Right ventricle myocardium superior (tissue), 1 donor: ENCODE data around the gene HK3. TPM values are rescaled to one million over a fixed set of nuclear protein-coding genes. Genes with fewer than 3 reads are reported as not detected.

ENCODE experiments used
- ATAC-seq: fragments of 200-7000 bp; cut with Tn5 transposase; one replicate; pipeline ENCODE4 v1.9.1; 2020; ENCODE audit warnings: mild to moderate bottlenecking; ENCODE audit not compliant: poor library complexity
- DNase-seq: peaks from one replicate; pipeline ENCODE4 v3.0.0-alpha.2; 2020
- intact Hi-C: fragments of 100-400 bp; cut with DNase I; formaldehyde crosslinking; loops from one replicate; pipeline ENCODE4 v1.11.2; 2022
- total RNA-seq: library from RNA; stranded (reverse); fragmentation: NEBNext Ultra II Directional; extraction: Animal tissue kit (Norgen Biotek cat#: 25700); gene quantifications from one replicate; pipeline ENCODE4 v1.2.1, GENCODE V29; 2021
- donor health status: DM: no; HTN: yes; CAD: no; lungs with severe emphysema.

Gene HK3
- total RNA-seq, 1 donor from 2014 or later, result 7.2 TPM

DNA sequence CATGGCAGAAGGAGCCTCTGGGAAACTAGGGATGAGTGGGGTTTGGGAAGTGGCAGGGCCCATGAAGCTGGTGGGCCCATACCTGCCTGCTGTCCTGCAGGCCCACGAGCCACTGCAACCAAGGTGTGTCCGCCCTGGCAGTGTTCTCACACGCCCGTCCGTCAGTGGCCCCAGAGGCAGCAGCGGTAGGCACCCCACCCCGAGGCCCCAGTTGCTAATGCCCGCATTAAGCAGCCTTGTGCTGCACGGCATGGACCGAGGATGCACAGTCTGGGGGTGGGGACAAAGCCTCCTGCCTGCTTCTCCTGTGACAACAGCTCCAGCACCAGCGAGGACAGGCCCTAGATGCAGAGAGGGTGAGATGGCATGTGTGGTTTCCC lies 41.3 kb downstream of the HK3 start:
- ATAC-seq (no peak), DNase-seq (no peak)
- intact Hi-C loops, result no loop called here

DNA sequence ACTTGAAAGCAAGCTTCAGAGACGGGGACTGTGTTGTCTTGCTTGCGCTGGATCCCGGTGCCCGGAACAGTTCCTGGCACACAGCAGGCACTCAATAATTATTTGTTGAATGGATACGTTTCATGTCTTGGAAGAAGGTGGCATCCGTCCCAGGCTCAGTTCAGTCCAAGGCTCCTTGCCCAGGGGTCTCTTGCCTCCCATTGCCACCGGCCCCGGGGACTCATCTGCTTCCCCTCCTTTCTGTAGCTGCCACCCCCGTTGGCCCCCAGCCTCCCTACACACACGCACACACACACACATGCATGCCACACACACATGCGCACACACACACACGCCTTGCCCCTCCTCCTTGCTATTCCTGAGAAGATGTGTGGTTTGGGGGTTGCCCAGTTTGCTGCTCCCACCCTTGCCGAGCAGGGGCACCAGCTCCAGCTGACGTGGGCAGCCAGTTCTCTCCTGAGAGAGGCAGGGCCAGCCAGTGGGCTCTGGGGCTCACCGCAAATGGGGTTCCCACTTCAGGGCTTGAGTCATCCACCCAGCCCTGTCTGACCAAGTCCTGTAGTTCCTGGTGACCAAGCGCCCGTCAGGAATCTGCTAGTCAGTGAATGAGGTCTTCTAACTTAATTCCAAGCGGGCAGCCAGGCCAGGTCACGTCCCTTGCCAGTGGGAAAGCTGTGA lies 41.8 kb downstream of the HK3 start:
- no peak for ATAC-seq
- no peak for DNase-seq

DNA sequence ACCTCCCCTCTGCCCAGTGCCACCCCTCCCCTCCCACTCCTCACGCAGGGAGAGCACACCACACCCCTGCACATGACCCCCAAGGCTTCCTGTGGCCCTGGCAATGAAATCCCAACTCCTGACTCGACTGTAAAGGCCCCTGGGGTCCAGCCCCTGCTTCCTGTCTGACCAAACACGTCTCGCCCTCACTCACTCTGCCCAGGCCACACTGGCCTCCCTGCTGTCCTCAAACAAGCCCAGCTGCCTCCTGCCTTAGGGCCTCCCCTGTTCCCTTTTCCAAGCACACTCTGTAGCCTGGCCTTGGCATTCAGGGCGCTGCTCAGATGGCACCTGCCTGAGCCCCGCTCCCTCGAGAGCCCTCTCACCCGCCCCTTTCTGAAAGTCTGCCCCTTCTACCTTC lies 42.4 kb downstream of the HK3 start:
- ATAC-seq (no peak), DNase-seq (no peak)
- intact Hi-C loops, result no loop called here

More for the DNA sequence above, 41.8 kb downstream of the HK3 start:
- intact Hi-C loops, result no loop called here

DNA sequence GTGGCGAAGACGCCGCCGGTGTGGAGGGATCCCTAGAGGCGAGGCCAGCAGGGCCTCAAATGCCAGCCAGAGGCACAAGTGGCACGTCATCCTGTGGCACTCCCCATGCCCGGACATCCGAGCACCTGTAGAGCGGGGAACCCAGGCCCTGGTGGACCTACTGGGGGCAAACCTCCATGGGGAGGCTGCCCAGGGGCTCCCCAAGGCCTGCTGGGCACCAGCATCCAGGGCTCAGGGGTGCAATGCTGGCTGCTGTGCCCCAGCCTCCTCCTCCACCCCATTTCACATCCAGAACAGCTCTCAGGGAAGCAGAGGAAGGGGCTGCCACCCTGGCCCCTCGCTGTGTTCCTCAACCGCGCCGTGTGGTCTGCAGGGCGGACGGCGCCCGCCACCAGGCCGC lies 43.5 kb downstream of the HK3 start:
- DNase-seq (no peak), ATAC-seq (no peak)
- intact Hi-C loops, result no loop called here

DNA sequence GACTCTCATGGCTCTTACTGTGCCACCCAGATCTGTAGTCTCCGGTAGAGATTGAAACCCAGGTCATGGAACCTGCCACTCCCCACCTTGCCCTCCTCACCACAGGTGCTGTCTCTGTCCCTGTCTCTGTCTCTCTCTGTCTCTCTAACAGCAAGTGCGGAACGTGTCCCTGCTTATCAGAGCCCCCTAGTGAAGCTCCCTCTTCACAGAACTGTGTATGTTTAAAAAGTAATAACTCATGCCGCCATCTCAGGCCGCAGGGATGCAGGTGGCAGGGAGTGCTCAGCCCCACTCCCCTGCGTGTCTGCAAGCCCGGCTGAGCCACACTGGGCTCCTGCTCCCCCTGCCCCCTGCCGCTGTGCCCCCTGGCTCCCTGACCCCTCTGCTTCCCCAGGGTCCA lies 45.0 kb downstream of the HK3 start:
- ATAC-seq (no peak), DNase-seq (no peak)
- intact Hi-C loops, result no loop called here

DNA sequence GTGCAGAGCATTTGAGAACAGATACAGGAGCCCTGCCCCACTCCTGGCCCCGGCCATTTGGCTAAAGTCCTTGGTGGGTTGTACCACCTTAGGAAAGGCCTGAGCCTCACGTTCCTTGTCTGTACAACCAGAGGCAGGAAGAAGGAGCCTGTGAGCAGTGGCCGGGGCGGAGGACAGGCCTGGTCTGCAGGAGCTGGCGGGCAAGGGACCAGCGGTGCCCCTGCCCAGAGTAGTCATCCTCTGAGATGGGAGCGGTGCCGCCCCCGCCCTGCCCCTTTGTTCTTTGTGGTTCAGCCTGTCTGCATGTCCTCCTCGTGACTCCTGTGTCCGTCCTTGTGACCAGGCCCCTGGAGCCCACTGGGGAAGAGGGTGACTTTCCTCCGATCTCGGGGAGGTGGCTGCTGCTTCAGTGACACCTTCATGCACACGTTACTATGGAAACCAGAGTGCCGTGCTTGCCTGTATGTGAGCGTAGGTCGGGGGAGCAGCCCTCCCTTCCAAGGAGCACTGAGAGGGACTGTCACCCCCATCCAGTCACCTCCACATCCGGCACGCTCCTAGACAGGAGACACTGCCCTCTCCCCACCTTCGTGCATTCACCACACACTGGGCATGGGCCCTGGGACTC lies 45.9 kb downstream of the HK3 start:
- no peak for ATAC-seq
- no peak for DNase-seq
- intact Hi-C loops, result no loop called here

DNA sequence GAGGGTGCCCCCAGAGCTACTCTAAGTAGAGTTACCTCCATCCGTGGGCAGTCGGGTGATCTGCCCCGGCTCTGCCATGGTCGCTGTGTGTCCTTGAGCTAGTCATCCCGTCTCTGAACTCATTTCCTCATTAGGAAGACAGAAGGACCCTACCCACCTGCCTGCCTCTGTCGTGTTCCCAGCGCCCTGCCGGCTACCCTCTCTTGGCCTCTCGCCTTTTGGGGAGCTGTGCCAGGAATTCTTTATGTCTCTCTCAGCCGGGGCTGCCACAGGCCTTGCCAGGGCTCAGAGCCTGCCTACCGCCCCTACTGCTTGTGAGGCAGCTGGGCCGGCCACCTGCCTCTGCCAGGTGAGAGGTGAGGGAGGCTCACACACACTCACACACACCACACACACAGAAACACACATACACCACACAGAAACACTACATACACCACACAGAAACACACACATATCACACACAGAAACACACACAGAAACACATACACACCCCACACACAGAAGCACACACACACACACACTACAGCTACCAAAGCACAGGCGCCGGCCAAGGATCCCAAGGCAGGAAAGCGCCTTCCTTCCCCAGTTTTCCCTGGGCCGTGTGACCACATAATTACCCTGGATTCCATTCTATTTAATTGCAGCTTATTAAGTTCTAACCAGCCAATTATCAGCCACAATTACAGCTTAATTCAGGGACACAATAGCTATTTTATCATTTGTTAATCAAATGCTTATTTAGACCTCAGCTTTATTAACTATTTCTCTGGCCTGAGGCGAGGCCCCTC lies 47.1 kb downstream of the HK3 start:
- ATAC-seq, result peak; percentile 38
- no peak for DNase-seq
- intact Hi-C loops, result no loop called here

DNA sequence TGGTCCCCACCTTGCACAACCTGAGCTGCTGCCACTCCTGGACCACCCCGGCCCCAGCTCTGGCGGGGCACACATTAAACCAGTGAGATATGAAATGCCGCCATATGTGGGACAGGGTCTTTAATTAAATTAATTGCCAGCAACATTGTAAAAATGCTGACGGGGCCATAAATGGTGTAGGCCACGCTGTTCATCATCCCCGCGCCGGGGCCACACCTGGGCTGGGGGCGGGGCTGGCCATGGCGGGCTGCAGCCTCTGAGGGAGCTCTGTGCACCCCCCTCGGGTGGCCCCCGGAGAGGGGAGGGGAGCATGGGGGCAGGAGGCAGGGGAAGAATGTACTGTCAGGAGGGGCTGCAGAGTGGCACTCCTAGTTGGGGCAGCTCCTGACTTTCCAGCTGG lies 47.8 kb downstream of the HK3 start:
- ATAC-seq (no peak), DNase-seq (no peak)
- intact Hi-C loops, result no loop called here

DNA sequence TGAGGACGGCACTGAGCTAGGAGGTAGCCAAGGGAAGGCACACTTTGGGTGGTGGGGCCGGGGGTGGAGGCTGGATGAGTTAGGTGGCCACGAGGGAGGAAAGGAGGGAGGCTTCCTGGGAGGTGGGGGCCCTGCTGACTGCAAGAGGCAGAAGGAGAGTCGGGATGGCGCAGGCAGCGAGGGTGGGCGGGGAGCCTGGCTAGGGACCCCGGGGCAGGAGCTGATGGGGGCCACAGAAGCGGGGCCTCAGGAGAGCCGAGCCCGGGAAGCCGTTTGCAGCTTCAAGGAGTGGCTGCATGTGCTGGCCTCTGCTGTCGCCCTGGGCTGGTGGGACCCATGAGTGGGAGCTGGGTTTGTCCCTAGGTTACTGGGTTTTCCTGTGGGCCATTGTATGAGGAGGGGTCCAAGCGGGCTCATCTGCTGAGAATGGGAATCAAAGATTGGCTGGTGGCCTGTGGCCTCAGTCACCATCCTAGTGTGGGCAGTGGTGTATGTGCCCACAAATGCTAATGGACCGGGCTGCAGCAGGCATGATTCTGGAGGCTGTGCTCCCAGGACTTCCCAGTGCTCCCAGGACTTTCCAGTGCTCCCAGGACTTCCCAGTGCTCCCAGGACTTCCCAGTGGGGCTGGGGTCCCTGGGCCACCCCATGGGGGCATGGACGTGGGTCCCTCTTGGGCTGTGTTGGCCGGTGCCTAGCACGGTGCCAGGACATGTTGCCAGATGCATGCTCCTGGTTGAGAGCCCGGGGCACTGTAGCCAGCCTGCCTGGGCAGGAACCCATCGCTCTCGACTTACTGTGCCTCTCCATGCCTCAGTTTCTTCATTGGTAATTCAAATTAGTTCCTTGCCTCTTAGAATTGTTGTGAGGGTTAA lies 48.5 kb downstream of the HK3 start:
- ATAC-seq (no peak), DNase-seq (no peak)
- intact Hi-C loops, result no loop called here

DNA sequence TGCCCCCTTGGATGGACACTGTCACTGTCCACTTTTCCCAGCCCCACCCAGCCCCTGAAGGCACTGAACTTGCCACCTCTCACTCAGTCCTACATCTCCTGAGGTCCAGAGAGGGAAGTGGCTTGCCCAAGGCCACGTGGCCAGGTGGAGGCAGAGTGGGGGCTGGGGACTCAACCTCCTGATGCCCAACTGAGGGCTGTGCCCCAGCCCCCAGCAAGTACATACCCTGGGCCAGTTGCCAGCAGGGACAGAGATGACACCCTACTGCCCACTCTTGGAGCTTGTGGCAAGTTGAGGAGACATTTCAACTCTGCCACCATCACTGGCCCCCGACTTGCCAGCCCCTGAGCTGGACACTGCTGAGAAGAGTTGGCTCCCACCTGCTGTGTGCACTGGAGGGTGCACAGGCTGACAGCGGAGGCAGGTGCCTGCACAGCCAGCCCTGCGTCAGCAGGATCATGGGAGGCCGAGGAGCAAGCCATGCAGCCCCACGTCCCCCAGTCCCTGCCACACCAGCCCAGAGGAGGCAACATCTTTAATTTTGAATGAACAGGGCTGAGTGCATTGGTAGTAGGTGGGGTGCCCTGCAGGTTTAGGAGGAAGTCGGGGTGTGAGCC lies 49.4 kb downstream of the HK3 start:
- ATAC-seq, result no peak
- DNase-seq, result peak; percentile 8
- intact Hi-C loops, result no loop called here

DNA sequence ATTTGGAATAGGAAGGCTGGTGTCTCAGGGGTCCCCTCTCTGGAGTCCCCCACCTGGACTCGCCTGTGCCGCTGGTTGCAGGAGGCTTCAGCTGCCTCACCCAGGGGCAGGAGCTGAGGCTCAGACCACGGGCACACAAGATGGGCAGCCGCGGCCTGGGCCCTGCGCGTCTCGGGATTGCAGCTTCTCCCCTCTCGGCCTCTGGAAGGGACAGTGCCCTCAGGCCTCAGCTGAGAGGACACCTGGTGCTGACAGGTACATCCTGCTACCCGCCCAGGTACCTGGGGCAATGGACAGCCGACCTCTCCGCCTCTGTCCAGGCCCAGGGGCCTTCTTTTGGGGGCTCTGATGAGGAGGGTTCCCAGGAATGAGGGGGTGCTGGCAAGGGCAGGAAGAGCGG lies 50.5 kb downstream of the HK3 start:
- intact Hi-C loops, result no loop called here
- DNase-seq (no peak), ATAC-seq (no peak)

DNA sequence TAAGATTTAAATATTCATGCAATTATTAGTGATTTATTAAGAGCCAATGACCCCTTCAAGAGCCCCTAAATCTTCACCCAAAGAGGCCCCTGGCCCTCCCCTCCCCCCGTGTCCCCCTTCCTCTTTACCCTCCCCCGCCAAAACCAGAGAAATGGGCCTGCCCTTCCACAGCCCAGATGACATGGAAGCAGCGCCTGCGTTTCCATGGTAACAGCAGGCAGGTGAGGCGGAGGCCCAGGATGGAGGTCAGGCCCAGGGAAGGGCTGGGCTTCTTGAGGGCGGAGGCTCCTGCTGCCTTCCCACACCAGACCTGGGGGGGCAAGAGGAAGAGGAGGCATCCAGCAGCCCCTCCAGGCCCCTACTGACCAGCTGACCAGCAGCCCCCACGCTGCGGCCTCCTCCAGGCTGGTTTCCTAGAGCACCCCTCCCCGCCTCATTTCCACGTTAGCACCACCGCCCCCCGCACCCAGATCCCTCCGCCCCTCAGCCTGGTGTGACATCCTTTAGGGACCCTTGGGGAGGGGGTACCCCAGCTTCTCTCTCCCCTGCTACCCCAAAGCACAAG lies 51.3 kb downstream of the HK3 start:
- DNase-seq (no peak), ATAC-seq (no peak)
- intact Hi-C loops, result no loop called here

DNA sequence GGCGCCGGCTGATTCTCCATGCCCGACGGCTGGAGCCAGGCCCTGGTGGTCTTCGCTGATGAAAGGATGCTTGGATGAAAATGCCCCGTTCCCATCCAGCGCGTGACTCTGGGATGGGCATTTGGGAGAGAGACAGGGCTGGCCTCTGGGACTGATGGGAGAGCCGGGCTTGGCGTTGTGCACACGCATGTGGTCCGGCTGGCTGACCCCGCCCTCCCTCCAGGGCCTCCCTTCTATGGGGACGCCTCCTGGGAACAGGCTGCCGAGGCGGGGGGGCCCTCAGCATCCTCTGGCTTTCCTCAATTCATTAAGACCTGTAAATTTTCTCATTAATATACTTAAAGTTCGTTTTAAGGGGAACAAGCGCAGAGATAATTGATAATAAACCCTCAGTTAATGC lies 52.0 kb downstream of the HK3 start:
- intact Hi-C loops, result no loop called here
- no peak for ATAC-seq
- no peak for DNase-seq

DNA sequence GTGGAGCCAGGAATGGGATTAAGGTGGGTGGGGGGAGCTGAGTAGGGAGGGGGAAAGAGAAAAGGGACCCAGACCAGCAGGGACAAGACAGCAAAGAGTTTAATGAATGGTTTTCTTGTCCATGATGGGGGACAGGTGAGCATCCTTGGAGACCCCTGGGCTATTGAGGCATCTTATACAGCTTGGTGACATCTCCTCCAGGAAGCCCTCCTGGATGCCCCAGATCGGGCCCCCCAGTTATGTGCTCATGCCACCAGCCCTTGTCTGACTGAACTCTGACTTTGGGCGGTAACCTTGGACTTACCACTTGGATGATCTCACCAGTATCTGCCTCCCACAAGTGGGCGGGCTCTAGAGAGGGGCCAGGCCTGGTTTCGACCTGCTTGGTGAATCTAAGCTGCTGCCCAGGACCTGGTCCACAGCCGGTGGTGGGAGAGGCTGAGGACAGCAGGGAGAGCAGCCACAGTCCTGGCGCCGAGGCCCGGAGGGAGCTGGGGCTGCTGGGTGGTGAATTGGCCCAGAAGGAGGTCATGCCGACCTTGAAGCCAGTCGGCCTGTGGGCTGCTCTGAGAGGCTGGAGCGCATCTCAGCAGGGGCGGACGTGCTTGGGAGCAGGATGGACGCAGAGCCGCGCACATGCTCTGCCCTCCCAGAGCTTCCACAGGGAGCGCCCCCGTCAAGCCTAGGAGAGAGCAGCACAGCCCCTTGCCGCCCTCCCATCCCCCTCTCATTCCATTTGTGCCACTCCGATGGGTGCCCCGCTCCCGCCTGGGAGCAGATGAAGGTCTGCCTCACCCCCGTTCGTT lies 52.6 kb downstream of the HK3 start:
- DNase-seq, result no peak
- ATAC-seq, result no peak
- intact Hi-C loops, result no loop called here

DNA sequence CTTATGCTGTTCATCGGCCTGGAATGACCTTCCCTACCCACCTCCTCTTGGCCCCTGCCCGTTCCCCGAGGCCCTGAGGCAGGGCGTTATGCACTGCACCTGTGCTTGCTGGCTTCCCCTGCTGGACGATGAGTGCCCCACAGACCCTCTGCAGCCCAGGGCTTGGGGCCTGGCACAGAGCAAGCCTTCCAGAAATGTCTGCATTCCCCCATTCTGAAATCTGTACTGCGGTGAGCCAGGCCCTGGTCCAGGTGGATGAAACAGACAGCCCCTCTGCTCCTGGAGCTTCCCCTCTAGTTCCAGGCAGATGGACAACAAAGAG lies 53.8 kb downstream of the HK3 start:
- intact Hi-C loops, result no loop called here
- DNase-seq, result no peak
- ATAC-seq, result no peak

DNA sequence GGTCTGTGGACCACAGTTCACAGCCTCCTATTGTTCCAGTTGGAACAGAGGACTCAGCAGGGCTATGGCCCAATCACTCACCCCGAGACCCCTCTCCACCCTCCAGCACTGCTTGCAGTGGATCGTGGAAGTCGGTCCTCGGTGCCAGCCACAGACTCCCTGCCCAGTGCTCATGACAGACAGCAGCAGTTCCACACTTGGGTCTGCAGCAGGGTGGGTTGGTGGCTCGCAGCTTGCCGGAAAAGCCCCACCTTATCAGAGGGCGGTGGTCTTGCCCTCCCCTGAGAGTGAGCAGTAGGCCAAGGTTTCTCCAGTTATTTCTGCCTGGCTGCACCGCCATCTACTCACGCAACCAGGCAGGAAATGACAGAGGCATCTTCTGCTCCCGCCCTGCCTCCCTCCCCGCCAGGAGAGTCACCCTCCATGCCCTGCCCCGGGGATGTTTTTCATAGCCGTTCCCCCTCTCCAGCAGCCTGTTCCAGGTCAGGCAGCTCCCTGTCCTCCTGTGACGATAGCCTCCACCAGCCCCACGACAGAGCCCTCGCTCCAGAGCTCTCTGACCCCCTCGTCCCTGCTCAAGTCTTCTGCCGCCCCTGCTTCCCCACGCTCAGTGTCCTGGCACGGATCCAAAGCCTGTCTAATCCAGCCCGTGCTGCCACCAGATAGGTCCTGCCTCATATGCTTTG lies 54.3 kb downstream of the HK3 start:
- intact Hi-C loops, result no loop called here
- ATAC-seq, result no peak
- no peak for DNase-seq

DNA sequence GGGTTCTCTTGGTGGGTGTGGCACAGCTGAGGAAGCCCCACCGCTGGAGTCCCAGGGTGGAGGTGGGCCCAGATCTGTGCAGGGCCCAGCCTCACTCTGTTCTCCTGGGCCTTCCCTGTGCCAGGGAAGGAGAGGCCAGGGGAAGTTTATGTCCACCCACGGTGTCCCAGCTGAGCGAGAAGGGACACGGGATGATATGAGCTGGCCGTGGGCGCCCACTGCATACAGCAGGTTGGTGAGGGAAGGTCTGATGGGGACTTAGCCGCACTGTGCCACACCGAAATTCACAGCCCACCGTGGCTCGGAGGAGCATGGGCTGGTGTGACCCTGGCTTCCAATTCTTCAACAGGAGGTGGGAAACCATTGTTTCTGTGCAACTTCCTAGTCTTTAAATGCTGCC lies 54.9 kb downstream of the HK3 start:
- intact Hi-C loops, result no loop called here
- DNase-seq, result no peak
- ATAC-seq, result no peak
